ENCODE measurements around the gene KCNS1.

DNA sequence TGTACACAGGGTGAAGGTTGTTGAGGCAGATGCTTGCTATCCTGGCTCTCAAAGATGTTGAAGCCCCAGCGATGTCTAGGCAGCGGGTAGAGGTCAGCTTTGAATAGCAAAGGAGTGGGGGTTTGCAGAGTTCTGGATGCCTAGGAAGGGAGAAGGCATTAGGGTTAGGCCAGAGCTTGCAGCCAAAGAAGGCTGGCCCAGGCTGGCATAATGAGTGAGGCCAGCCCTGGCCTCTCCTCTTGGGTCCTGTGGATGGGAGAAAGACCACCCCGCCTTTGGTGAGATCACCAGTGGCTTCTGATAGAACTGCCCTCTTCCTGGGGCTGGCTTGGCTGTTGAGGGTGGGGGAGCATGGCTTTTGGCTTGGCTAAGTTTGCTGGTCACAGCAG lies 14.5 kb upstream of the KCNS1 start:
- TF ChIP-seq, protein P1, sequence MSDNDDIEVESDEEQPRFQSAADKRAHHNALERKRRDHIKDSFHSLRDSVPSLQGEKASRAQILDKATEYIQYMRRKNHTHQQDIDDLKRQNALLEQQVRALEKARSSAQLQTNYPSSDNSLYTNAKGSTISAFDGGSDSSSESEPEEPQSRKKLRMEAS (IDR thresholded peaks at IDR 0.05), result no peak
- TF ChIP-seq, protein P2, sequence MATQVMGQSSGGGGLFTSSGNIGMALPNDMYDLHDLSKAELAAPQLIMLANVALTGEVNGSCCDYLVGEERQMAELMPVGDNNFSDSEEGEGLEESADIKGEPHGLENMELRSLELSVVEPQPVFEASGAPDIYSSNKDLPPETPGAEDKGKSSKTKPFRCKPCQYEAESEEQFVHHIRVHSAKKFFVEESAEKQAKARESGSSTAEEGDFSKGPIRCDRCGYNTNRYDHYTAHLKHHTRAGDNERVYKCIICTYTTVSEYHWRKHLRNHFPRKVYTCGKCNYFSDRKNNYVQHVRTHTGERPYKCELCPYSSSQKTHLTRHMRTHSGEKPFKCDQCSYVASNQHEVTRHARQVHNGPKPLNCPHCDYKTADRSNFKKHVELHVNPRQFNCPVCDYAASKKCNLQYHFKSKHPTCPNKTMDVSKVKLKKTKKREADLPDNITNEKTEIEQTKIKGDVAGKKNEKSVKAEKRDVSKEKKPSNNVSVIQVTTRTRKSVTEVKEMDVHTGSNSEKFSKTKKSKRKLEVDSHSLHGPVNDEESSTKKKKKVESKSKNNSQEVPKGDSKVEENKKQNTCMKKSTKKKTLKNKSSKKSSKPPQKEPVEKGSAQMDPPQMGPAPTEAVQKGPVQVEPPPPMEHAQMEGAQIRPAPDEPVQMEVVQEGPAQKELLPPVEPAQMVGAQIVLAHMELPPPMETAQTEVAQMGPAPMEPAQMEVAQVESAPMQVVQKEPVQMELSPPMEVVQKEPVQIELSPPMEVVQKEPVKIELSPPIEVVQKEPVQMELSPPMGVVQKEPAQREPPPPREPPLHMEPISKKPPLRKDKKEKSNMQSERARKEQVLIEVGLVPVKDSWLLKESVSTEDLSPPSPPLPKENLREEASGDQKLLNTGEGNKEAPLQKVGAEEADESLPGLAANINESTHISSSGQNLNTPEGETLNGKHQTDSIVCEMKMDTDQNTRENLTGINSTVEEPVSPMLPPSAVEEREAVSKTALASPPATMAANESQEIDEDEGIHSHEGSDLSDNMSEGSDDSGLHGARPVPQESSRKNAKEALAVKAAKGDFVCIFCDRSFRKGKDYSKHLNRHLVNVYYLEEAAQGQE (IDR thresholded peaks at IDR 0.05; ENCODE audit: low read depth), result no peak
- TF ChIP-seq, protein P3, sequence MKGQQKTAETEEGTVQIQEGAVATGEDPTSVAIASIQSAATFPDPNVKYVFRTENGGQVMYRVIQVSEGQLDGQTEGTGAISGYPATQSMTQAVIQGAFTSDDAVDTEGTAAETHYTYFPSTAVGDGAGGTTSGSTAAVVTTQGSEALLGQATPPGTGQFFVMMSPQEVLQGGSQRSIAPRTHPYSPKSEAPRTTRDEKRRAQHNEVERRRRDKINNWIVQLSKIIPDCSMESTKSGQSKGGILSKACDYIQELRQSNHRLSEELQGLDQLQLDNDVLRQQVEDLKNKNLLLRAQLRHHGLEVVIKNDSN (IDR thresholded peaks at IDR 0.05), result no peak
- no peak for TF ChIP-seq YY1 (IDR thresholded peaks at IDR 0.05; ENCODE audit: low read depth)
- no peak for TF ChIP-seq TAF1 (IDR thresholded peaks at IDR 0.05; ENCODE audit: low read depth)
- TF ChIP-seq RAD21 (IDR thresholded peaks at IDR 0.05; ENCODE audit: low read depth), result no peak
- TF ChIP-seq CREB1 (IDR thresholded peaks at IDR 0.05; ENCODE audit: low read depth), result no peak
- no peak for TF ChIP-seq TEAD4 (IDR thresholded peaks at IDR 0.05)
